ENCODE measurements around the gene GALNT17. TPM values are rescaled to one million over a fixed set of nuclear protein-coding genes. Genes with fewer than 3 reads are reported as not detected.
"Not testable (repeated sequence)": the region's sequence is repeated elsewhere in the genome, so short reads cannot be mapped to it uniquely, and the experiment has no call there.

The GALNT17 gene
- total RNA-seq, 2 donors from 2014 or later, result not detected

DNA sequence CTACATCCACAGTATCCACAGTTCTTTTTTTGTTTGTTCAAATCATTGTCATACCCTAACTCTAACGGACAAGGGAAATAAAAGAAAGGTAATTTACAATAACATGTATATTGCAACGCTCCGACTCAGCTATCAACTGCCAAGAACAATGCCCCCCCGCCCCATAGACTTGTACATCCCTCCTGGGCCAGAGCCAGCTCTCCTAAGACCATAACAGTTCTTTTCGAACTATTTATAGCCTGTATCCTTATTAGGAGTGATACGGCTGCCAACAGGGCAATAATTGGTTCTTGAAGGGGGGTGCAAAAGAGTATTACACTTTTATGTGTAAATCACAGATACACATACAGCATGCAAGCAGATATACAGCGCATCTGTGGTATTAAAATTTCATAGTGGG, 495.7 kb downstream of the GALNT17 start:
- no peak for DNase-seq
- Mint-ChIP-seq H3K36me3 (ENCODE audit: insufficient read depth in 2 of 2) (peaks cover 0 to 1% of the 10 kb centered on the region in 2 donors), H3K27me3 (ENCODE audit: low read depth) (no peaks in the 10 kb centered on the region), H3K27ac (no peak overlapping the region), H3K4me3 (no peak overlapping the region), H3K9me3 (peaks cover 0 to 5% of the 10 kb centered on the region in 2 donors), H3K4me1 (ENCODE audit: low read depth) (no peaks in the 10 kb centered on the region)
- ATAC-seq (replicated peaks in 1 of 2), result no peak

DNA sequence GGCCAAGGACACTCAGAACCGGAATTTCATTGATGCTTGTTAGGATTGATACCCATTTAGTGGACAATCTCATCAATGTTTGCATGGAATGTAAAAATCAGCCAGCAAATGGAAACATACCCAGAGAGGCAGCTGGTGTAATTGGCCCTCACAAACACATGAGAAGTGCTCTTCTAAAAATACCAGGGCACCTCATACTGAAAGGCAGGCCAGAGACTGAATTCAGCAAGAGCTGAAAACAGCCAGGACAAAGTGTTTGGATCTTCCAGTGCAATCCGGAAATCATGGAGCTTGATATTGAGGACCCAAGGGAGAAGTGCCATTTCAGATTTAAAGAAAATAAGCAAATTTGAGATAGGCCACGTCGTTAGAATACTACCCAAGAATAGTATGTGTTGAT, 498.6 kb downstream of the GALNT17 start:
- Mint-ChIP-seq H3K27me3 (ENCODE audit: low read depth) (no peaks in the 10 kb centered on the region), H3K36me3 (ENCODE audit: insufficient read depth in 2 of 2) (peaks cover 0 to 4% of the 10 kb centered on the region in 2 donors), H3K27ac (no peak overlapping the region), H3K9me3 (peaks cover 0 to 5% of the 10 kb centered on the region in 2 donors), H3K4me3 (no peak overlapping the region), H3K4me1 (ENCODE audit: low read depth) (no peaks in the 10 kb centered on the region)
- DNase-seq (no peak), ATAC-seq (replicated peaks in 1 of 2) (no peak)

DNA sequence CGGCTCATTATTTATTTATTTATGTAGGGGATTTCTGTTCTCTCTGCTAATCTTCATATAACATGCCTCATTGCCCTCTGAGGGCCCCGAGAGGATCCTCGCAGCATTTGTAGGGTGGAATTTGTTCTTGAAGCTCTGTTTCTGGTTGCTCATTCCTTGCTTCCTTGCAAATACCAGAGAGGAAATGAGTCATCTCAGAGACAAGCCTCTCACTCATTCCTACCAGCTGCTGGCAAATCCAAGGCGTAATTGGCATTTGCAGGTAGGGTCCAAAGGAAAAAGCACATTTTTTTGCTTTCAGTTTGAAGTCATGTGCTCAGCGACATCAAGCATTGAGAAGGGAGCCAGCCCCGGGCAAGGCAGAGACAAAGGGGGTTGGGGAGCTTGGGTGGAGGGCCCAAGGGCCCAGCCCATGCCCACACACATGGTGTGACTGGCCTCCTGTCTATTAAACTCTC, 501.6 kb downstream of the GALNT17 start:
- DNase-seq (no peak), ATAC-seq (replicated peaks in 1 of 2) (no peak)
- Mint-ChIP-seq H3K4me1 (ENCODE audit: low read depth) (no peaks in the 10 kb centered on the region), H3K27ac (no peak overlapping the region), H3K36me3 (ENCODE audit: insufficient read depth in 2 of 2) (peaks cover 0 to 6% of the 10 kb centered on the region in 2 donors), H3K4me3 (no peak overlapping the region), H3K9me3 (peaks cover 2 to 7% of the 10 kb centered on the region in 2 donors), H3K27me3 (ENCODE audit: low read depth) (no peaks in the 10 kb centered on the region)

DNA sequence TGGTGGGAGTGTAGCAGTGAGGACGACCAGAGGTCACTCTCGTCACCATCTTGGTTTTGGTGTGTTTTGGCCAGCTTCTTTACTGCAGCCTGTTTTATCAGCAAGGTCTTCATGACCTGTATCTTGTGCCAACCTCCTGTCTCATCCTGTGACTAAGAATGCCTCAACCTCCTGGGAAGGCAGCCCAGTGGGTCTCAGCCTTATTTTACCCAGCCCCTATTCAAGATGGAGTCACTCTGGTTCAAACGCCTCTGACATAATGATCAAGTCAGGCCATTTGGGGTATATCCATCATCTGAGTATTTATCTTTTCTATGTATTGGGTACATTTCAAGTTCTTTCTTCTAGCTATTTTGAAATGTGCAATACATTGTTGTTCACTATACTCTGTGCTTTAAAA, 503.9 kb downstream of the GALNT17 start:
- H3K4me3 Mint-ChIP-seq; H3K36me3 Mint-ChIP-seq (ENCODE audit: insufficient read depth in 2 of 2); H3K27me3 Mint-ChIP-seq (ENCODE audit: low read depth); H3K9me3 Mint-ChIP-seq; H3K4me1 Mint-ChIP-seq (ENCODE audit: low read depth); DNase-seq; ATAC-seq (replicated peaks in 1 of 2); H3K27ac Mint-ChIP-seq: not testable (repeated sequence)

DNA sequence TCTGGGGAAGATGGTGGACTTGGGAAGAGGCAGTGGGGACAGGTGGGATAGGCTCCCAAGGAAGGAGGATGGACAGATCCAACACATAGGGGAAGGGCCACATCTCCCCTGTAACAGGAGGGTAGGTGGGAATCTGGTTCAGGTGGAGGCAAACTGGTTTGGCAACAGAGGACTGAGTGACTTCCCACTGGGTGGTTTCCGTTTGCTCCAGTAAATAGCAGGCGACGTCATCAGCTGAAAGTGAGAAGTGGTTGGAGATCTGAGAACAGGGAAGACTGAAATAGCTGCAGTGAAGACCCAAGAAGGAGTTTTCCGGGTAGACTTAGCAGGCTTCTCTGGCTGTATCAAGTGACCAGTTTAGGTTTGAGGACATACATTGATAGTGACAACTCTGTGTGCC, 504.4 kb downstream of the GALNT17 start:
- Mint-ChIP-seq H3K4me3 (no peak overlapping the region), H3K27ac (no peak overlapping the region), H3K9me3 (peaks cover 2 to 4% of the 10 kb centered on the region in 2 donors), H3K4me1 (ENCODE audit: low read depth) (no peaks in the 10 kb centered on the region), H3K27me3 (ENCODE audit: low read depth) (no peaks in the 10 kb centered on the region), H3K36me3 (ENCODE audit: insufficient read depth in 2 of 2) (peaks cover 0 to 4% of the 10 kb centered on the region in 2 donors)
- no peak for ATAC-seq (replicated peaks in 1 of 2)
- DNase-seq, result no peak

DNA sequence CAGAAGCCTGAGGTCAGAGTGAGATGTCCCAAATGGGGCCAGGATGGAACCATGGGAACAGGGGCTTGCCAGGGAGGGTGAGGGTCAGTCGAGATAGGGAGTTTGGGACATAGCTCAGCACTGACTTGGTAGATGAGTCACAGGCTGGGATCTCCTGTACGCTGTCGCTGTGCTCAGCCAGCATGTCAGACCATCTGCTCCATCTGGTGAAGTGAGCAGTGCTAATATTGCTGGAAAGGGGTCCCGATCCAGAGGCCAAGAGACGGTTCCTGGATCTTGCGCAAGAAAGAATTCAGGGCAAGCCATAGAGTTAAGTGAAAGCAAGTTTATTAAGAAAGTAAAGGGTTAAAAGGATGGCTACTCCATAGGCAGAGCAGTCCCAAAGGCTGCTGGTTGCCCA, 505.6 kb downstream of the GALNT17 start:
- no peak for ATAC-seq (replicated peaks in 1 of 2)
- no peak for DNase-seq
- H3K4me1 Mint-ChIP-seq (ENCODE audit: low read depth), result no peaks in the 10 kb centered on the region
- H3K4me3 Mint-ChIP-seq, result no peak overlapping the region
- peaks cover 0 to 4% of the 10 kb centered on the region in 2 donors for H3K36me3 Mint-ChIP-seq (ENCODE audit: insufficient read depth in 2 of 2)
- no peak overlapping the region for H3K27ac Mint-ChIP-seq
- no peaks in the 10 kb centered on the region for H3K27me3 Mint-ChIP-seq (ENCODE audit: low read depth)
- H3K9me3 Mint-ChIP-seq, result peaks cover 2 to 5% of the 10 kb centered on the region in 2 donors

DNA sequence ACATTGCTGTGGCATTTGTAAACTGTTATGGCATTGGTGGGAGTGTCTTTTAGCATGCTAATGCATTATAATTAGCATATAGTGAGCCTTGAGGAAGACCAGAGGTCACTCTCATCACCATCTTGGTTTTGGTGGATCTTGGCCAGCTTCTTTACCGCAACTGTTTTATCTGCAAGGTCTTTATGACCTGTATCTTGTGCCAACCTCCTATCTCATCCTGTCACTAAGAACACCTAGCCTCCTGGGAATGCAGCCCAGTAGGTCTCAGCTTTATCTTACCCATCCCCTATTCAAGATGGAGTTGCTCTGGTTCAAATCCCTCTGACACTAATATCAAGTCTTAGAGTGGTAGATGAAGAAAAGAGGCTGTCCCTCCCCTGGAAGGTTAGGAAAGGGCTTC, 506.2 kb downstream of the GALNT17 start:
- Mint-ChIP-seq H3K36me3 (ENCODE audit: insufficient read depth in 2 of 2) (peaks cover 0 to 4% of the 10 kb centered on the region in 2 donors), H3K9me3 (peaks cover 2 to 5% of the 10 kb centered on the region in 2 donors), H3K27me3 (ENCODE audit: low read depth) (no peaks in the 10 kb centered on the region), H3K4me1 (ENCODE audit: low read depth) (no peaks in the 10 kb centered on the region), H3K4me3 (no peak overlapping the region), H3K27ac (no peak overlapping the region)
- ATAC-seq (replicated peaks in 1 of 2) (no peak), DNase-seq (no peak)

DNA sequence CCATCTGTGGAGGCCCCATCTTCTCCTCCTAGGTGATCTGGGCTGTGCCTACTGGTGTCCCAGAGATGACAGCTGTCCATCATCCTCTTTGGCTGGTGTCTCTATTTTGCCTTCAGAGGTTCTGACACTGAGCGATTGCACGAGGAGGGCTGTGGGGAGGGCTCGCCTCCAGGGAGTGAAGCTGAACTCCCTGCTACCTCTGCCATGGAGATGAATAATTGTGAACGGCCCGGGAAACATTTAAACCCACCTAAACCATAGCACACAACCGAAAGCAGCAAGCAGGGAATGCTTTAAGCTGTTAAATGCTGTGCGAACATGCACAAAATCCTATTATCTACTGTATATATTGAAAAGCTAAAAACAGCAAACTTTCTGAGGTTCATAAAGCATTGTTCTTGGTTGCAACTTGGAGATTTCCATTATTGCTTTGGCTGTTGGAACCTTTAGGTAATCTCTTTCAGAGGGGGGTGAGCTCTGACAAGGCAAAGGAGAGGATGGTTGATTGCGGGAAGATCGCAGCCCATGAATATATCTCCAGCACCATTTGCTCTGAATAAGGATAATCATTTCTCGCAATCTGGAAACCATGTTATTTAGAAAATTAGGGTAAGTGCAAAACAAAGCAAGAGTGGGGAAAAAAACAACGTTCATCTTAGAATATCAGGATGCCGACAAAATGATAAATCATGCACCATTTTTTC, 507.6 kb downstream of the GALNT17 start:
- Mint-ChIP-seq H3K4me1 (ENCODE audit: low read depth) (no peaks in the 10 kb centered on the region), H3K36me3 (ENCODE audit: insufficient read depth in 2 of 2) (peaks cover 0 to 2% of the 10 kb centered on the region in 2 donors), H3K9me3 (peaks cover 2 to 5% of the 10 kb centered on the region in 2 donors), H3K27ac (no peak overlapping the region), H3K4me3 (no peak overlapping the region), H3K27me3 (ENCODE audit: low read depth) (no peaks in the 10 kb centered on the region)
- ATAC-seq (replicated peaks in 1 of 2), result no peak
- DNase-seq, result no peak

DNA sequence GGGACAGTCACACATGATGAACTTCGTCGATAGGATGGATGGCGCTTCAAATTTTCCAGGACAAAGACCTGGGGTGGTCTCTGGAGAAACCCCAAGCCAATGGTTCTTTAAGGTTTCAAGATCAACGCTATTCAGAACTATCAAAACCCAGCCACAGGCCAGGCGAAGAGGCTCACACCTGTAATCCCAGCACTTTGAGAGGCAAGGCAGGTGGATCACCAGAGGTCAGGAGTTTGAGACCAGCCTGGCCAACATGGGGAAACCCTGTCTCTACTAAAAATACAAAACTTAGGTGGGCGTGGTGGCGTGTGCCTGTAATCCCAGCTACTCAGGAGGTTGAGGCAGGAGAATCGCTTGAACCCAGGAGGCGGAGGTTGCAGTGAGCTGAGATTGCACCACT, 511.1 kb downstream of the GALNT17 start:
- H3K4me3 Mint-ChIP-seq; H3K4me1 Mint-ChIP-seq (ENCODE audit: low read depth); ATAC-seq (replicated peaks in 1 of 2); H3K9me3 Mint-ChIP-seq; H3K27ac Mint-ChIP-seq; H3K36me3 Mint-ChIP-seq (ENCODE audit: insufficient read depth in 2 of 2); H3K27me3 Mint-ChIP-seq (ENCODE audit: low read depth); DNase-seq: not testable (repeated sequence)

DNA sequence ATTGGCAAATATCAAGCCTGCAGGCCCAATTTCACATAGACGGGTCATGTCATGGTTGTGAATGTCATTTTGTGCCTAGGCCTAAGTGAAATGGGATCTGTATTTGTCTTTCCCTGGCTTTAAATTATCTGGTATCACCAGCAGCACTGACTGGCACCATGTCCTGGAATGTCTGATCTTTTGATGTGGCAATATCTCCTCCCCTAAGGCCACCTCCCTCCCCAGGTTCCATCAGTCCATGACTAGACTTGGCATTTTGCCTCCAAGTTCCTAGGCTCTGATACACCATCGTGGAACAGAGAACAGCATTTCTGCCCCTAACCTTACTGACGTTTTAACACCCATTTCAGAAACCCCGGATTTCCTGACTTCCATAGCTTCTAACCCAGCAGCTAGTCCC, 513.9 kb downstream of the GALNT17 start:
- Mint-ChIP-seq H3K27me3 (ENCODE audit: low read depth) (no peaks in the 10 kb centered on the region), H3K27ac (no peak overlapping the region), H3K4me3 (no peak overlapping the region), H3K36me3 (ENCODE audit: insufficient read depth in 2 of 2) (peaks cover under 1 to 2% of the 10 kb centered on the region in 2 donors), H3K4me1 (ENCODE audit: low read depth) (no peaks in the 10 kb centered on the region), H3K9me3 (peaks cover 8 to 11% of the 10 kb centered on the region in 2 donors)
- DNase-seq (no peak), ATAC-seq (replicated peaks in 1 of 2) (no peak)

DNA sequence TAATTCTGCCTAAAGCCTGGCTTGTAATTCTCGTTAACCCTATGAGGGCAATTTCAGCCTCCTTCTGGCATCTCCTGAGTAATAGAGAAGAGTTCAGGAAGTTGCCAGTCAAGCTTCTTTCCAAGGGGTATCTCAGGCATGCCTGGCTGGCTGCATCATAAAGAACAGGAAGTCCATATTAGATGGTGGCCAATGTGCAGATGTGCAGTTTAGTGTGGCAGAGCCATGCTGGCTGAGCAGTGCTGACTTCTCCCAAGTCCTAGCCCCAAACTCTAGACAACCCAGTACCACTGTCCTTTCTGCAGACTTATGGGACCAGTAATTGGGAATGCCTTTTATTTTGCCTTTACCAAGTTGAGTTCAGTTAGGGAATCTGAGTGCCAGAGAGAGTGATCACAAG, 517.9 kb downstream of the GALNT17 start:
- ATAC-seq (replicated peaks in 1 of 2) (no peak), DNase-seq (no peak)
- Mint-ChIP-seq H3K4me1 (ENCODE audit: low read depth) (no peaks in the 10 kb centered on the region), H3K27ac (no peak overlapping the region), H3K36me3 (ENCODE audit: insufficient read depth in 2 of 2) (peaks cover 2% of the 10 kb centered on the region in 2 donors), H3K4me3 (no peak overlapping the region), H3K27me3 (ENCODE audit: low read depth) (no peaks in the 10 kb centered on the region), H3K9me3 (peaks cover 7 to 9% of the 10 kb centered on the region in 2 donors)

DNA sequence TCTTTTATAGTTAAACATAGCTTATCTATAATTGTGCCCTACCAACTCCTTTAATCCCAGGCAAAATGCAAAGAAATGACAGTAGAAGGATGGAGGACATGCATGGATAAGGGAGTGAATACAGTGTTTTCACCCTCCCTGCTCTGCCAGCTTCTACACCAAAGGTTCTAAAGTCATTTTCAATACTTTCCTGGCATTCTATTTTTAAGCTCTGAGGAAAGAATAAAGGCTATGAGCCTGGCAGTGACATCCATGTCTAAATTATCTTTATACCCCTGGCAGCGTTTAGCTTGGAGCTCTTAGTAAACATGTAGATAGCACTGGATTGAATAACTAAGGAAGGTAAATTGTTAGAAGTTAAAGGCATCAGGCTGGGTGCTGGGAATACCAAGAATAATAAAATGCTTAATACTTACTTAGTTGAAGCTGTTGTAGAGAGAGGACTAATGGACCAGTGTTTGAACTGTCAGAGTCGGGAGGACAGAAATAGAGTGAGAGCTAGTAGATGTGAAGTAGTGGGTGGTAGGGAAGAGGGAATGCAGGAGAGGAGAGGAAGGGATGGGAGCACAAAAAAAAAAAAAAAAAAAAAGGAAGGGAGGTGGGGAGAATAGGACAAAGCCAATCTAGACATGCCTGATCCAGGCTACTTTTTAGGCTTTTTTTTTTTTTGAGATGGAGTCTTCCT, 518.9 kb downstream of the GALNT17 start:
- no peaks in the 10 kb centered on the region for H3K27me3 Mint-ChIP-seq (ENCODE audit: low read depth)
- H3K4me3 Mint-ChIP-seq, result no peak overlapping the region
- no peaks in the 10 kb centered on the region for H3K4me1 Mint-ChIP-seq (ENCODE audit: low read depth)
- DNase-seq, result no peak
- no peak overlapping the region for H3K27ac Mint-ChIP-seq
- ATAC-seq (replicated peaks in 1 of 2), result no peak
- H3K9me3 Mint-ChIP-seq, result peaks cover 7% of the 10 kb centered on the region in 2 donors
- H3K36me3 Mint-ChIP-seq (ENCODE audit: insufficient read depth in 2 of 2), result peaks cover 2% of the 10 kb centered on the region in 2 donors

DNA sequence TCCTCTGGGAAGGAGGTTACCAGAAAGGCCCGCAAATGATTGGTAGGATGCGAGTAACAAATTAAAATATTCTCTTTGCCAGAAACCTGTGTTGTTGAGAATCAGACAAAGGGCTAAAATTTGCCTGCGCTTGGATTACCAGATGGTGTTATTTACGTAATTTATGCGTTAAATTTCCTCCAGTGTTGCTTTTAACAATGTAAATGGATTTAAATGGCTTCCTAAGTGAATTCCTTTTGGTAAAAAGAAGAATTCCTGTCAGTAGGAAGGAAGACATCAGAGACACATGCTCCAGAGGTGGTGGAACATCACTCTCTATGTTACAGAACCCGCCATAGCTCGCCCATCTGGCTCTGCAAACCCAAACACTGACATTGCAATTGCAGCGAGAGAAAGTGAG, 520.6 kb downstream of the GALNT17 start:
- Mint-ChIP-seq H3K27me3 (ENCODE audit: low read depth) (no peaks in the 10 kb centered on the region), H3K4me3 (no peak overlapping the region), H3K36me3 (ENCODE audit: insufficient read depth in 2 of 2) (peaks cover 2% of the 10 kb centered on the region in 2 donors), H3K9me3 (peaks cover 7% of the 10 kb centered on the region in 2 donors), H3K27ac (no peak overlapping the region), H3K4me1 (ENCODE audit: low read depth) (no peaks in the 10 kb centered on the region)
- DNase-seq (no peak), ATAC-seq (replicated peaks in 1 of 2) (no peak)
